ENCODE data around the gene PTPN3. TPM values are rescaled to one million over a fixed set of nuclear protein-coding genes. Genes with fewer than 3 reads are reported as not detected.
"Not testable (repeated sequence)": the region's sequence is repeated elsewhere in the genome, so short reads cannot be mapped to it uniquely, and the experiment has no call there.

PTPN3 gene
- total RNA-seq, 1 donor from 2014 or later = 9.2 TPM

GRCh38 chr9:109518621-109519335 is 20.7 kb upstream of the PTPN3 start:
- Mint-ChIP-seq H3K4me3 (ENCODE audit: low read depth) (no peak overlapping the region), H3K27me3 (ENCODE audit: low read depth) (peaks cover 25% of the 10 kb centered on the region), H3K36me3 (ENCODE audit: low read depth) (no peaks in the 10 kb centered on the region), H3K27ac (no peak overlapping the region), H3K4me1 (ENCODE audit: low read depth) (no peaks in the 10 kb centered on the region), H3K9me3 (no peaks in the 10 kb centered on the region)
- intact Hi-C loops (cut with micrococcal nuclease) = loop anchor here (5.0 kb wide), 1 partner anchor 276 kb away; no protein-coding TSS in a partner anchor
- DNase-seq (ENCODE audit: low spot score) = no peak

GRCh38 chr9:109517901-109518377 is 19.8 kb upstream of the PTPN3 start:
- peaks cover 22% of the 10 kb centered on the region for H3K27me3 Mint-ChIP-seq (ENCODE audit: low read depth)
- H3K36me3 Mint-ChIP-seq (ENCODE audit: low read depth) = no peaks in the 10 kb centered on the region
- DNase-seq (ENCODE audit: low spot score) = no peak
- no peak overlapping the region for H3K4me3 Mint-ChIP-seq (ENCODE audit: low read depth)
- H3K27ac Mint-ChIP-seq = no peak overlapping the region
- no peaks in the 10 kb centered on the region for H3K4me1 Mint-ChIP-seq (ENCODE audit: low read depth)
- no peaks in the 10 kb centered on the region for H3K9me3 Mint-ChIP-seq
- intact Hi-C loops (cut with micrococcal nuclease) = loop anchor here (5.0 kb wide), 1 partner anchor 276 kb away; no protein-coding TSS in a partner anchor

- Mint-ChIP-seq H3K27ac (no peak overlapping the region), H3K4me3 (ENCODE audit: low read depth) (no peak overlapping the region), H3K36me3 (ENCODE audit: low read depth) (no peaks in the 10 kb centered on the region), H3K9me3 (no peaks in the 10 kb centered on the region), H3K27me3 (ENCODE audit: low read depth) (peaks cover 20% of the 10 kb centered on the region), H3K4me1 (ENCODE audit: low read depth) (peaks cover 4% of the 10 kb centered on the region)
- intact Hi-C loops (cut with micrococcal nuclease) = no loop called here
- no peak for DNase-seq (ENCODE audit: low spot score)
Observed at GRCh38 chr9:109513871-109514270, 15.8 kb upstream of the PTPN3 start.

GRCh38 chr9:109512170-109512756 is 14.2 kb upstream of the PTPN3 start:
- Mint-ChIP-seq H3K36me3 (ENCODE audit: low read depth) (no peaks in the 10 kb centered on the region), H3K9me3 (no peaks in the 10 kb centered on the region), H3K27ac (no peak overlapping the region), H3K27me3 (ENCODE audit: low read depth) (peaks cover 26% of the 10 kb centered on the region), H3K4me3 (ENCODE audit: low read depth) (no peak overlapping the region), H3K4me1 (ENCODE audit: low read depth) (peaks cover 4% of the 10 kb centered on the region)
- intact Hi-C loops (cut with micrococcal nuclease) = no loop called here
- no peak for DNase-seq (ENCODE audit: low spot score)

GRCh38 chr9:109510506-109510905 is 12.4 kb upstream of the PTPN3 start:
- H3K9me3 Mint-ChIP-seq = no peaks in the 10 kb centered on the region
- H3K4me3 Mint-ChIP-seq (ENCODE audit: low read depth) = no peak overlapping the region
- peaks cover 4% of the 10 kb centered on the region for H3K4me1 Mint-ChIP-seq (ENCODE audit: low read depth)
- intact Hi-C loops (cut with micrococcal nuclease) = no loop called here
- H3K36me3 Mint-ChIP-seq (ENCODE audit: low read depth) = no peaks in the 10 kb centered on the region
- peaks cover 21% of the 10 kb centered on the region for H3K27me3 Mint-ChIP-seq (ENCODE audit: low read depth)
- no peak overlapping the region for H3K27ac Mint-ChIP-seq
- no peak for DNase-seq (ENCODE audit: low spot score)

- DNase-seq (ENCODE audit: low spot score); H3K36me3 Mint-ChIP-seq (ENCODE audit: low read depth); H3K9me3 Mint-ChIP-seq; H3K4me3 Mint-ChIP-seq (ENCODE audit: low read depth); intact Hi-C loops (cut with micrococcal nuclease); H3K27ac Mint-ChIP-seq; H3K4me1 Mint-ChIP-seq (ENCODE audit: low read depth): not testable (repeated sequence)
- peaks cover 20% of the 10 kb centered on the region for H3K27me3 Mint-ChIP-seq (ENCODE audit: low read depth)
Observed at GRCh38 chr9:109510042-109510441, 11.9 kb upstream of the PTPN3 start.

- no peak overlapping the region for H3K27ac Mint-ChIP-seq
- intact Hi-C loops (cut with micrococcal nuclease) = loop anchor here (10.0 kb wide), 1 partner anchor 185 kb away; the partner anchor contains the start of gene EPB41L4B
- peaks cover 4% of the 10 kb centered on the region for H3K4me1 Mint-ChIP-seq (ENCODE audit: low read depth)
- DNase-seq (ENCODE audit: low spot score) = no peak
- peaks cover 23% of the 10 kb centered on the region for H3K27me3 Mint-ChIP-seq (ENCODE audit: low read depth)
- no peak overlapping the region for H3K4me3 Mint-ChIP-seq (ENCODE audit: low read depth)
- H3K36me3 Mint-ChIP-seq (ENCODE audit: low read depth) = no peaks in the 10 kb centered on the region
- H3K9me3 Mint-ChIP-seq = no peaks in the 10 kb centered on the region
Observed at GRCh38 chr9:109509611-109510010, 11.5 kb upstream of the PTPN3 start.

- Mint-ChIP-seq H3K27ac (no peak overlapping the region), H3K4me1 (ENCODE audit: low read depth) (peaks cover 4% of the 10 kb centered on the region), H3K4me3 (ENCODE audit: low read depth) (no peak overlapping the region), H3K36me3 (ENCODE audit: low read depth) (no peaks in the 10 kb centered on the region), H3K27me3 (ENCODE audit: low read depth) (peaks cover 33% of the 10 kb centered on the region), H3K9me3 (no peaks in the 10 kb centered on the region)
- DNase-seq (ENCODE audit: low spot score) = no peak
- intact Hi-C loops (cut with micrococcal nuclease) = loop anchor here (10.0 kb wide), 1 partner anchor 183 kb away; the partner anchor contains the start of gene EPB41L4B
Observed at GRCh38 chr9:109507421-109507838, 9.3 kb upstream of the PTPN3 start.

- H3K27ac Mint-ChIP-seq = no peak overlapping the region
- H3K9me3 Mint-ChIP-seq = no peaks in the 10 kb centered on the region
- no peak for DNase-seq (ENCODE audit: low spot score)
- intact Hi-C loops (cut with micrococcal nuclease) = loop anchor here (10.0 kb wide), 1 partner anchor 181 kb away; the partner anchor contains the start of gene EPB41L4B
- H3K4me1 Mint-ChIP-seq (ENCODE audit: low read depth) = no peaks in the 10 kb centered on the region
- H3K27me3 Mint-ChIP-seq (ENCODE audit: low read depth) = peaks cover 41% of the 10 kb centered on the region
- no peak overlapping the region for H3K4me3 Mint-ChIP-seq (ENCODE audit: low read depth)
- H3K36me3 Mint-ChIP-seq (ENCODE audit: low read depth) = no peaks in the 10 kb centered on the region
Observed at GRCh38 chr9:109506097-109506712, 8.1 kb upstream of the PTPN3 start.

GRCh38 chr9:109504689-109505088 is 6.6 kb upstream of the PTPN3 start:
- Mint-ChIP-seq H3K9me3 (no peaks in the 10 kb centered on the region), H3K27me3 (ENCODE audit: low read depth) (peaks cover 51% of the 10 kb centered on the region), H3K4me1 (ENCODE audit: low read depth) (peaks cover 1% of the 10 kb centered on the region), H3K4me3 (ENCODE audit: low read depth) (no peak overlapping the region), H3K27ac (no peak overlapping the region), H3K36me3 (ENCODE audit: low read depth) (no peaks in the 10 kb centered on the region)
- intact Hi-C loops (cut with micrococcal nuclease) = loop anchor here (10.0 kb wide), 1 partner anchor 180 kb away; the partner anchor contains the start of gene EPB41L4B
- no peak for DNase-seq (ENCODE audit: low spot score)

GRCh38 chr9:109500421-109500974 is 2.4 kb upstream of the PTPN3 start:
- H3K4me1 Mint-ChIP-seq (ENCODE audit: low read depth) = peaks cover 8% of the 10 kb centered on the region
- intact Hi-C loops (cut with micrococcal nuclease) = loop anchor here (10.0 kb wide), 1 partner anchor 176 kb away; the partner anchor contains the start of gene EPB41L4B
- no peaks in the 10 kb centered on the region for H3K36me3 Mint-ChIP-seq (ENCODE audit: low read depth)
- H3K4me3 Mint-ChIP-seq (ENCODE audit: low read depth) = no peak overlapping the region
- H3K27me3 Mint-ChIP-seq (ENCODE audit: low read depth) = peaks cover 68% of the 10 kb centered on the region
- H3K27ac Mint-ChIP-seq = no peak overlapping the region
- no peaks in the 10 kb centered on the region for H3K9me3 Mint-ChIP-seq
- DNase-seq (ENCODE audit: low spot score) = no peak

- H3K27me3 Mint-ChIP-seq (ENCODE audit: low read depth) = peaks cover 70% of the 10 kb centered on the region
- intact Hi-C loops (cut with micrococcal nuclease) = loop anchor here (10.0 kb wide), 1 partner anchor 175 kb away; the partner anchor contains the start of gene EPB41L4B
- no peak overlapping the region for H3K4me3 Mint-ChIP-seq (ENCODE audit: low read depth)
- H3K36me3 Mint-ChIP-seq (ENCODE audit: low read depth) = no peaks in the 10 kb centered on the region
- no peak for DNase-seq (ENCODE audit: low spot score)
- peaks cover 8% of the 10 kb centered on the region for H3K4me1 Mint-ChIP-seq (ENCODE audit: low read depth)
- H3K27ac Mint-ChIP-seq = no peak overlapping the region
- no peaks in the 10 kb centered on the region for H3K9me3 Mint-ChIP-seq
Observed at GRCh38 chr9:109499631-109500410, 1.7 kb upstream of the PTPN3 start.
